Loucy (cell line): ENCODE measurements around the gene TGFBR3.
"Not testable (repeated sequence)": the region's sequence is repeated elsewhere in the genome, so short reads cannot be mapped to it uniquely, and the experiment has no call there.

Source experiments
- H2AFZ ChIP-seq: fragments of 200-600 bp; sonication (generic); 2 replicates; pipeline ENCODE4 v1.6.0; 2016; ENCODE audit warnings: antibody characterized with exemption, mild to moderate bottlenecking, low read length, moderate library complexity
- H3F3A ChIP-seq: fragments of 200-600 bp; 2 replicates; pipeline ENCODE4 v1.6.0; 2016; ENCODE audit warnings: antibody characterized with exemption, low read depth, mild to moderate bottlenecking
- H3K27me3 ChIP-seq: fragments of 200-600 bp; sonication (generic); 2 replicates; pipeline ENCODE4 v1.6.1; 2014; ENCODE audit warnings: low read length, mild to moderate bottlenecking; ENCODE audit not compliant: insufficient read depth, poor library complexity, severe bottlenecking
- H3K36me3 ChIP-seq: fragments of 200-600 bp; sonication (generic); 2 replicates; pipeline ENCODE4 v1.6.1; 2016; ENCODE audit warnings: low read length; ENCODE audit not compliant: insufficient read depth
- H3K4me1 ChIP-seq: fragments of 200-600 bp; sonication (generic); 2 replicates; pipeline ENCODE4 v1.5.1; 2014; ENCODE audit warnings: low read length, mild to moderate bottlenecking; ENCODE audit not compliant: insufficient read depth, poor library complexity, severe bottlenecking
- H3K4me2 ChIP-seq: fragments of 200-600 bp; sonication (generic); 2 replicates; pipeline ENCODE4 v1.6.0; 2014; ENCODE audit warnings: antibody characterized with exemption, low read length, low read depth, mild to moderate bottlenecking; ENCODE audit not compliant: poor library complexity, severe bottlenecking
- H3K4me3 ChIP-seq: fragments of 200-600 bp; sonication (generic); 2 replicates; pipeline ENCODE4 v1.5.1; 2014; ENCODE audit warnings: low read length, mild to moderate bottlenecking, mixed read lengths; ENCODE audit not compliant: poor library complexity, severe bottlenecking
- H3K79me2 ChIP-seq: fragments of 200-600 bp; sonication (generic); 2 replicates; pipeline ENCODE4 v1.6.1; 2014; ENCODE audit warnings: low read length; ENCODE audit not compliant: insufficient read depth
- H3K9ac ChIP-seq: fragments of 200-600 bp; sonication (generic); 2 replicates; pipeline ENCODE4 v1.6.0; 2014; ENCODE audit warnings: mild to moderate bottlenecking, low read depth, low read length, moderate library complexity; ENCODE audit not compliant: poor library complexity, severe bottlenecking
- H3K9me2 ChIP-seq: fragments of 200-600 bp; sonication (generic); replicated peaks from 2 replicates; pipeline ENCODE4 v1.6.1; 2016; ENCODE audit warnings: low read depth, low read length, mixed read lengths
- H3K9me3 ChIP-seq: fragments of 200-600 bp; sonication (generic); 2 replicates; pipeline ENCODE4 v1.6.1; 2014; ENCODE audit warnings: mild to moderate bottlenecking, antibody characterized with exemption, low read length, low read depth; ENCODE audit not compliant: insufficient read depth
- H4K20me1 ChIP-seq: fragments of 200-600 bp; sonication (generic); 2 replicates; pipeline ENCODE4 v1.6.0; 2014; ENCODE audit warnings: antibody characterized with exemption, low read length, mild to moderate bottlenecking; ENCODE audit not compliant: insufficient read depth, poor library complexity, severe bottlenecking
- EZH2phosphoT487 ChIP-seq: fragments of 200-600 bp; IDR thresholded peaks from 2 replicates; pipeline ENCODE4 v1.6.1; 2018; ENCODE audit warnings: antibody characterized with exemption, mild to moderate bottlenecking, moderate library complexity, borderline replicate concordance
- TF ChIP-seq, protein P1 (sequence below): fragments of 200-600 bp; sonication (generic); conservative IDR thresholded peaks from 2 replicates; pipeline ENCODE4 v1.5.1; 2014; ENCODE audit warnings: mild to moderate bottlenecking, antibody characterized with exemption, low read length

Gene TGFBR3

DNA sequence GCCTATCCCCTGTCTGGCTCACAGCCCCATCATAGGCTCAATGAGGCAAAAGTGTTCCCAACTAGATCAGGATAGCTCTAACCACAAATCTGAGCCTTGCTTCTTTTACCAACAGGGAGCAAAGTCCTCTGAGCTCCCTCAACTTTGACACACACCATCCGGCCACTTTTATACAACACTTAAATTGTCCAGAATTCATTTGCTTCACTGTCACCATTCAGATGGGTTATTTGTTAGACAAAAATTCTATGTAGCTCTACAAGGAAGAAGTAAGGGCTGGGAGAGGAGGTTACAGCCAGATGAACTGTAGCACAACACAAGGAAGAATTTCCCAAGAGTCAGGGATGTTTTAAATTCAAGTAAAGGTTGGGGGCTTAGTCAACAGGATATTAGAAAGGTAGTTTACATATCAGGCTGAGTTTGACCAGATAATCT, 50.8 kb downstream of the TGFBR3 start:
- Histone ChIP-seq H3K9me2 (no peaks in the 10 kb centered on the region), H3K4me3 (no peak overlapping the region), H2AFZ (no peak overlapping the region), H3K9ac (no peak overlapping the region), H3K36me3 (no peaks in the 10 kb centered on the region), H3F3A (no peaks in the 10 kb centered on the region), H3K79me2 (no peaks in the 10 kb centered on the region), H3K27me3 (no peaks in the 10 kb centered on the region), H3K4me1 (peaks cover 12% of the 10 kb centered on the region), H3K9me3 (no peaks in the 10 kb centered on the region), H4K20me1 (no peaks in the 10 kb centered on the region), H3K4me2 (no peak overlapping the region)
- TF ChIP-seq, protein P1, sequence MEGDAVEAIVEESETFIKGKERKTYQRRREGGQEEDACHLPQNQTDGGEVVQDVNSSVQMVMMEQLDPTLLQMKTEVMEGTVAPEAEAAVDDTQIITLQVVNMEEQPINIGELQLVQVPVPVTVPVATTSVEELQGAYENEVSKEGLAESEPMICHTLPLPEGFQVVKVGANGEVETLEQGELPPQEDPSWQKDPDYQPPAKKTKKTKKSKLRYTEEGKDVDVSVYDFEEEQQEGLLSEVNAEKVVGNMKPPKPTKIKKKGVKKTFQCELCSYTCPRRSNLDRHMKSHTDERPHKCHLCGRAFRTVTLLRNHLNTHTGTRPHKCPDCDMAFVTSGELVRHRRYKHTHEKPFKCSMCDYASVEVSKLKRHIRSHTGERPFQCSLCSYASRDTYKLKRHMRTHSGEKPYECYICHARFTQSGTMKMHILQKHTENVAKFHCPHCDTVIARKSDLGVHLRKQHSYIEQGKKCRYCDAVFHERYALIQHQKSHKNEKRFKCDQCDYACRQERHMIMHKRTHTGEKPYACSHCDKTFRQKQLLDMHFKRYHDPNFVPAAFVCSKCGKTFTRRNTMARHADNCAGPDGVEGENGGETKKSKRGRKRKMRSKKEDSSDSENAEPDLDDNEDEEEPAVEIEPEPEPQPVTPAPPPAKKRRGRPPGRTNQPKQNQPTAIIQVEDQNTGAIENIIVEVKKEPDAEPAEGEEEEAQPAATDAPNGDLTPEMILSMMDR: no peak
- no peak for TF ChIP-seq EZH2phosphoT487

DNA sequence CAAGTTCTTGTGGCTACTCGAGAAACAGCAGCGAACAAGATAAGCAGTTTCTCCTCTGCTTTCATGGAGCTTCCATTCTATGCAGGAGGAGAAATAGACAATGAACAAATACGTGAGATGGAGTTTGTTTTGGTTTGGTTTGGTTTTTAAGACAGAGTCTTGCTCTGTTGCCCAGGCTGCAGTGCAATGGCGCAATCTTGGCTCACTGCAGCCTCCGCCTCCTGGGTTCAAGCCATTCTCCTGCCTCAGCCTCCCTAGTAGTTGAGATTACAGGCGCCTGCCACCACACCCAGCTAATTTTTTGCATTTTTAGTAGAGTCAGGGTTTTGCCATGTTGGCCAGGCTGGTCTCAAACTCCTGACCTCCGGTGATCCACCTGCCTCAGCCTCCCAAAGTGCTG, 51.4 kb downstream of the TGFBR3 start:
- not testable (repeated sequence) for H3K9me3 ChIP-seq, H3F3A ChIP-seq, H3K9ac ChIP-seq, H4K20me1 ChIP-seq, H3K4me2 ChIP-seq, H3K4me3 ChIP-seq, H3K9me2 ChIP-seq, H3K79me2 ChIP-seq, H2AFZ ChIP-seq, H3K27me3 ChIP-seq, H3K36me3 ChIP-seq
- peaks cover 12% of the 10 kb centered on the region for H3K4me1 ChIP-seq

DNA sequence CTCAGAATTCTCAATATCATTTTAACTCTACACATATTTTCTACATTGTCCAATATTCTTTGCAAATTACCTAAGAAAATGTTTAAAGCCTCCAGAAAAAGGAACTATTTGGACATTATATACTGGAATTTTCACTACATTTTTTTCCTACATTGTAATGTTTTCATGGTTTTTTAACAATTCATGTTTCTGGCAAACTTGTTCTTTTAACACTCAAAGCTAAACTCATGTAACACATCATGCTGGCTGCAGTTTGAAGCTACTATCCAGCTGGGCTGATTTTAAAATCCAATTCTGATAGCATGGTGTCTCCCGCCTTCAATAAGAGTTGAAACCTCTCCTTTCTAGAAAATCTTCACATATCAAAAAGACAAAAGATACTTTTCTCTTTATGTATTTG, 52.0 kb downstream of the TGFBR3 start:
- no peaks in the 10 kb centered on the region for H3K79me2 ChIP-seq
- H3K4me2 ChIP-seq: no peak overlapping the region
- no peaks in the 10 kb centered on the region for H3K27me3 ChIP-seq
- TF ChIP-seq, protein P1: no peak
- no peak for TF ChIP-seq EZH2phosphoT487
- peaks cover 12% of the 10 kb centered on the region for H3K4me1 ChIP-seq
- no peaks in the 10 kb centered on the region for H3F3A ChIP-seq
- H3K9ac ChIP-seq: no peak overlapping the region
- no peaks in the 10 kb centered on the region for H4K20me1 ChIP-seq
- no peaks in the 10 kb centered on the region for H3K36me3 ChIP-seq
- H3K4me3 ChIP-seq: no peak overlapping the region
- H3K9me2 ChIP-seq: no peaks in the 10 kb centered on the region
- H3K9me3 ChIP-seq: no peaks in the 10 kb centered on the region
- H2AFZ ChIP-seq: no peak overlapping the region

DNA sequence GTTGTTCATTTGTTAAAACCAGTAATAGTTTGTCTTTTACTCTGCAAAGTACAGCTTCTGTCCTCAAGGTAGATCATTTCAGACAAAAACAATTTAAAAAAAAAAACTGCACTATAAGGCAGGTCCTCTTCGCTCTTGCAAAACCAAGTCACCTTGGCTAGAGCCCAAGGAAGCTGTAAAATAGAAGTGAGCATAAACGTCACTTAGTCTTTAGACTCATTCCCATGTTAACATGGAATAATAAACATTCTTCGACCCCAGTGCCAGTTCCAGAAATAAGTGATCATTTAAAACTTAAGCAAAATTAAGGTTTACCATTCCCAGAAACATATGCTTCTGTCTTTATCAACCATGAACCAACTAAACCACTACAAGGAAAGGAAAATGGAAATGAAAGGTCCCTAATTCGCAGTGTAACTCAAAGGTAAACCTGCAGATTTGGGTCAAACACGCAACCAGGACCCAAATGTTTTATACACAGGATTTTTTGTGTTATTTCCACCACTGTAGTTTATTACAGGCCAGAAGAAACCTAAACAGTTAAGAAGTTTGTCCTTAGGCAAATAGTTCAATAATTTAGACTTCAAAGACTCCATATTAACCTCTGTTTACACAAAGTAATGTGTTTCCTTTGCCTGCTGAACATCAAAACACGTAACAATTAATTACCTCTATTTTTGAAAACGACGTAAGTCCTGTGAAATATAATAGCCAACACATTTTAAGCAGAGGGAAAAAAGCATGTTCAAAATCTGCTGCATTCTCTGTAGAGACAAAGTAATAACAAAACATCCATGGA, 54.6 kb downstream of the TGFBR3 start:
- no peak overlapping the region for H2AFZ ChIP-seq
- H3K9ac ChIP-seq: no peak overlapping the region
- H3F3A ChIP-seq: no peaks in the 10 kb centered on the region
- H3K9me3 ChIP-seq: no peaks in the 10 kb centered on the region
- no peaks in the 10 kb centered on the region for H3K27me3 ChIP-seq
- H3K79me2 ChIP-seq: no peaks in the 10 kb centered on the region
- no peak for TF ChIP-seq EZH2phosphoT487
- TF ChIP-seq, protein P1: no peak
- no peak overlapping the region for H3K4me3 ChIP-seq
- no peak overlapping the region for H3K4me2 ChIP-seq
- H4K20me1 ChIP-seq: no peaks in the 10 kb centered on the region
- peaks cover 14% of the 10 kb centered on the region for H3K4me1 ChIP-seq
- H3K36me3 ChIP-seq: no peaks in the 10 kb centered on the region
- no peaks in the 10 kb centered on the region for H3K9me2 ChIP-seq
